LNCaP clone FGC (cell line): ENCODE data around the gene DOK3.

ENCODE experiments used
- DNase-seq: peaks from one replicate; pipeline ENCODE4 v3.0.0-alpha.2; 2011; ENCODE audit warnings: low read depth
- H3K4me3 ChIP-seq: 2 replicates; pipeline ENCODE4 v1.5.1; 2011; ENCODE audit warnings: mild to moderate bottlenecking, low read depth, low read length, control low read depth
- TF ChIP-seq, protein P1 (sequence below): IDR thresholded peaks from 2 replicates; pipeline ENCODE4 v1.5.1; 2012; ENCODE audit warnings: mild to moderate bottlenecking; ENCODE audit not compliant: control insufficient read depth, insufficient read depth; ENCODE audit errors: extremely low read depth

The DOK3 gene

DNA sequence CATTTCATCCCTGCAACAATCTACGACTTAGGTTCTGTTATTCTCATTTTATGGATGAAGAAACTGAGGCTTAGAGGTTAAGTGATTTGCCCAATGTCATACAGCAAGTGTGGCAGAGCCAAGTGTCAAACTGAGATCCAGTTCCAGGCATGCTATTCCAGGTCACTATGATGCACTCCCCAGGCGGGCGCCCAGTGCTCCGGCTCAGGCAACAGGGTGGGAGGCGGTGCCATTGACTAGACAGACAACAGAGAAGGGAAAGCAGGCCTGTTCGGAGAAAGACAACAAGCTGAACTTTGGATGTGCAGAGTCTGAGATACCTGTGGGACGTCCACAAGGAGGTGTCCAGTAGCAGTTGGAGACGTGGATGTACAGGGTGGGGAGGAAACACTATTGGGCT lies 18.0 kb upstream of the DOK3 start:
- TF ChIP-seq, protein P1, sequence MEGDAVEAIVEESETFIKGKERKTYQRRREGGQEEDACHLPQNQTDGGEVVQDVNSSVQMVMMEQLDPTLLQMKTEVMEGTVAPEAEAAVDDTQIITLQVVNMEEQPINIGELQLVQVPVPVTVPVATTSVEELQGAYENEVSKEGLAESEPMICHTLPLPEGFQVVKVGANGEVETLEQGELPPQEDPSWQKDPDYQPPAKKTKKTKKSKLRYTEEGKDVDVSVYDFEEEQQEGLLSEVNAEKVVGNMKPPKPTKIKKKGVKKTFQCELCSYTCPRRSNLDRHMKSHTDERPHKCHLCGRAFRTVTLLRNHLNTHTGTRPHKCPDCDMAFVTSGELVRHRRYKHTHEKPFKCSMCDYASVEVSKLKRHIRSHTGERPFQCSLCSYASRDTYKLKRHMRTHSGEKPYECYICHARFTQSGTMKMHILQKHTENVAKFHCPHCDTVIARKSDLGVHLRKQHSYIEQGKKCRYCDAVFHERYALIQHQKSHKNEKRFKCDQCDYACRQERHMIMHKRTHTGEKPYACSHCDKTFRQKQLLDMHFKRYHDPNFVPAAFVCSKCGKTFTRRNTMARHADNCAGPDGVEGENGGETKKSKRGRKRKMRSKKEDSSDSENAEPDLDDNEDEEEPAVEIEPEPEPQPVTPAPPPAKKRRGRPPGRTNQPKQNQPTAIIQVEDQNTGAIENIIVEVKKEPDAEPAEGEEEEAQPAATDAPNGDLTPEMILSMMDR = no peak
- no peak for DNase-seq
- no peak overlapping the region for H3K4me3 ChIP-seq

DNA sequence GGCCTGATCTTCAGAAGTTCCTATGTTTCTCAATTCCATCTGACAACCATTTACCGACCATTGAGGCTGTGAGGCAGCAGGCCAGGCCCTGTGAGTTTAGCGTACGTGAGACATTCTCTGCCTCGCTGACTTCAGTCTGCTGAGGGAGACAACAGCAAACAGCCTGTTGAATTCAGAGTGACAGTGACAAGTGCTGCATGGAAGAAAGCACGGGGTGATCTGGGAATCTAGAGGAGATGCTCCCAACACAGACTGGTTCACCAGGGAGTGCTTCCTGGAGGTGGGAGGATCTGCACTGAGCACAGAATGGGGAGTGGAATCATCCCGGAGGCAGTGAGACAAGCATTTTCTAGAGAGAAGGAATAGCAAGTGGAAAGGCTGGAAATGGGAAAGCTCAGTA lies 17.2 kb upstream of the DOK3 start:
- DNase-seq = no peak
- TF ChIP-seq, protein P1 = no peak
- H3K4me3 ChIP-seq = no peak overlapping the region

DNA sequence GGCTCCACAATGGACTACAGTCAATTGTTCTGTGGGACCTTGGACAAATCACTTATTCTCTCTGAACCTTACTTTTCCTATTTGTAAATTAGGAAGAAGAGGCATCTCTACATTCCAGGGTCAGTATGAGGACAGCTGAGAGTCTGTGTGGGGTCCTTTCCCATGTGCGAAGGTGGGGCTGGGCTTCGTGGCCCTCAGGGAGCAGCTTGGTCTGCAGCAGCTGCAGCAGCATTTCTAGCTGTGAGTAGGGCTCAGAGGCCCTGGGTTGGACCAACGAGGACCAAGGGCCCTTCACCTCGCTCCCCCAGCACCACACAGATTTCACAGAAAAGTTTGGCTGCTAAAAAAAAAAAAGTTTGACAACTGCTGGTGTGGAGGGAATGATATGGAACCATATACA lies 16.6 kb upstream of the DOK3 start:
- DNase-seq = no peak
- H3K4me3 ChIP-seq = no peak overlapping the region
- TF ChIP-seq, protein P1 = no peak

DNA sequence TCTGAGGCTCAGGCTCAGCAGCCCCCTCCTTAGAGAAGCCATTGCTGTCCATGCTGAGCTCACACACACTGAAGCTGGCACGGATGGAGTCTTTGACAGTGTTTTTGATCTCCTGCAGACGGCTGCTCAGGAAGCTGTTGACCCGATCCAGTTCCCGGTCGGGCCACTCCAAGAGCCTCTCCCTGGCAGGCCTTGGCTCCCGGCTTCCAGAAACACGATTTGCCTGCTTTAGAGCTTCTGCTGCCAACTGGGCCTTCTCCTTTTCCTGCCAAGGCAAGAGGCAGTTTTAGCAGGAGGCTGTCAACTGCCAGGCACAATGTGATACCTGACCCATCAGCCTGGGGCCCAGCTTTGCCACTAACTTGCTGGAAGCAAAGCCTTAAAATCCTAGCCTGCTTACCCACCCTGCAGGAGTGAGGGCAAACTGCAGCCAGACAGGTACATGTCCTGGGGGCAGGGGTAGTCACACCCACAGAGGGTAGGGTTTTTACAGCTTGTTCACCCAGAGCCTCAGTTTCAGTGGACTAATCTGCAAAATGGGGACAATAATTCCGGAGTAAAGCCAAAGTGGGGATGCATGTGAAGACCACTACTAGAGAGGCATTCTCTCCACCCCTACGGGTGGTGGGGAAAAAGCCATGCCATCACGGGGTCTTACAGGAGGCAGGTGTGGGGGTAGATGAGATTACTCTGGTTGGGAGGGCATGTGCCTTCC lies 15.5 kb upstream of the DOK3 start:
- DNase-seq = peak; percentile 87
- H3K4me3 ChIP-seq = no peak overlapping the region
- TF ChIP-seq, protein P1 = no peak

DNA sequence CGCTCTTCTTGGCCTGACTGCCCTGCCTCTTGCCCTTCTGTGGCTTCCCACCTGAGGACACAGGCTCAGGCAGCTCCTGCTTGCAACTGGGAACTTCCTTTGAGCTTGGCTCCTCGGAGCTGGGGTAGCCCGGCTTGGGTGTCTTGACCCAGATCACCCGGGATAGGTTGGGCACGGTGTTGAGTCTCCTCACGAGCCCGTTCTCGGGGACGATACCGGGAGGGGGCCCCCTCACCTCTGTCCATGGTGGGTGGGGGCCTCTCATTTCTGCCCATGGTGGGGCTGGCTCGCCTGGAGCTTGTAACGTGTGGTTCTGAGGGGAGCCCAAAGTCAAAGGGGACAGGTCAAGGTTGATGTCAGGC lies 14.9 kb upstream of the DOK3 start:
- DNase-seq = no peak
- no peak overlapping the region for H3K4me3 ChIP-seq
- TF ChIP-seq, protein P1 = no peak

DNA sequence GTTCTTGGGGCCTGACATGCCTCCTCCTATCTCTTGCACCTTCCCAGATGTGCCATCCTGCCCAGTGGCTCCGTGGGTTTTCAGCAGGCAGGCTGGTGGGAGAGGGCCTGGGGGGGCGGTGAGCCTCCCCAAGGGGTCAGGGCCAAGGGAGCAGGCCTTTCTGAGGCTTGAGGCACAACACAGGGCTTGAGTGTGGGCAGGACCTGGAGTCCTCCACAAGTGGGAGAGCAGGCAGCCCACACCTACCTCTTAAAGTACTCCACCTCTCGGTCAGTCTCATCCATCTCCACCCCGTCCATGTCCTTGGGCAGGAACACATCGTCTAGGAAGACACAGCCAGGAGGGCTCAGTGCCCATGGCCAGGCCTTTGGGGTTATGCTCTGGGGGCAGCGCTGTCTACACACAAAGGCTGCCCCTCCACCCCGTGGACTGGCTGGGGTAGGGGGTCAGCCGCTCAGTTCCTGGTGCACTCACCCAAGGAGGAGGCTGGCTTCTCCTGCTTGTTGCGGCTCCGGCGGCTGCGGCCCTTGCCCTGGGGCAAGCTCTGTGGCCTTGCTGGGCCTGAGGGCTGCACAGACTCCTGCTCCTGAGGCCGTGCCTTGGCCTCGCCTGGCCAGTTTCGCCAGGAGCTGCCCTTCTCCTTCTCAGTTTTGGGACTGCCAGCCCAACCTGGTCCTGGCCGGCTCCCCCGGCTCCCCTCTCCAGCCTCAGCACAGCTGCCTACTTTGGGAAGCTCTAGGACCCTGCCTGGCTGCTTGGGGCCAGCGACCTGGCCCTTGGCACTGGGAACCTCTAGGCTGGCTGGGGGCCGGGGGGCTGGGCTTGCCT lies 14.3 kb upstream of the DOK3 start:
- H3K4me3 ChIP-seq = no peak overlapping the region
- DNase-seq = no peak
- TF ChIP-seq, protein P1 = no peak
